ENCODE results near the gene BCKDHA.
"Not testable (repeated sequence)": the region's sequence is repeated elsewhere in the genome, so short reads cannot be mapped to it uniquely, and the experiment has no call there.

BCKDHA gene

GRCh38 chr19:41402010-41402409 is 4.4 kb downstream of the BCKDHA start:
- Histone ChIP-seq H3K27ac (ENCODE audit: low read depth, low read length) (no peak overlapping the region), H3K9me3 (ENCODE audit: control insufficient read depth in 5 of 5, low read length in 5 of 5) (no peaks in the 10 kb centered on the region), H3K36me3 (ENCODE audit: control insufficient read depth in 5 of 5, insufficient read depth in 5 of 5, low read length in 5 of 5) (peaks cover 0 to 22% (median 4%) of the 10 kb centered on the region in 5 donors), H3K4me3 (ENCODE audit: low read depth in 1 of 5, low read length in 5 of 5) (no peak overlapping the region), H3K9ac (ENCODE audit: low read length in 5 of 5) (peak overlapping the region in 1 of 5 donors; percentile 48), H3K27me3 (ENCODE audit: control insufficient read depth in 5 of 5, insufficient read depth in 4 of 5, low read length in 5 of 5) (no peaks in the 10 kb centered on the region), H3K4me1 (ENCODE audit: control insufficient read depth in 5 of 5, insufficient read depth in 5 of 5, low read length in 5 of 5) (peaks cover 13 to 56% (median 23%) of the 10 kb centered on the region in 5 donors)

- Histone ChIP-seq H3K36me3 (ENCODE audit: control insufficient read depth in 5 of 5, insufficient read depth in 5 of 5, low read length in 5 of 5) (peaks cover 0 to 22% (median 4%) of the 10 kb centered on the region in 5 donors), H3K27ac (ENCODE audit: low read depth, low read length) (no peak overlapping the region), H3K27me3 (ENCODE audit: control insufficient read depth in 5 of 5, insufficient read depth in 4 of 5, low read length in 5 of 5) (no peaks in the 10 kb centered on the region), H3K9ac (ENCODE audit: low read length in 5 of 5) (no peak overlapping the region), H3K4me3 (ENCODE audit: low read depth in 1 of 5, low read length in 5 of 5) (no peak overlapping the region), H3K4me1 (ENCODE audit: control insufficient read depth in 5 of 5, insufficient read depth in 5 of 5, low read length in 5 of 5) (peaks cover 11 to 54% (median 26%) of the 10 kb centered on the region in 5 donors), H3K9me3 (ENCODE audit: control insufficient read depth in 5 of 5, low read length in 5 of 5) (no peaks in the 10 kb centered on the region)
Observed at GRCh38 chr19:41403181-41403970, 5.8 kb downstream of the BCKDHA start.

- Histone ChIP-seq H3K36me3 (ENCODE audit: control insufficient read depth in 5 of 5, insufficient read depth in 5 of 5, low read length in 5 of 5) (peaks cover 3 to 27% (median 6%) of the 10 kb centered on the region in 5 donors), H3K4me3 (ENCODE audit: low read depth in 1 of 5, low read length in 5 of 5) (peak overlapping the region in 2 of 5 donors; percentile 6 to 35), H3K9ac (ENCODE audit: low read length in 5 of 5) (no peak overlapping the region), H3K27me3 (ENCODE audit: control insufficient read depth in 5 of 5, insufficient read depth in 4 of 5, low read length in 5 of 5) (no peaks in the 10 kb centered on the region), H3K27ac (ENCODE audit: low read depth, low read length) (no peak overlapping the region), H3K4me1 (ENCODE audit: control insufficient read depth in 5 of 5, insufficient read depth in 5 of 5, low read length in 5 of 5) (peaks cover 9 to 54% (median 32%) of the 10 kb centered on the region in 5 donors), H3K9me3 (ENCODE audit: control insufficient read depth in 5 of 5, low read length in 5 of 5) (no peaks in the 10 kb centered on the region)
Observed at GRCh38 chr19:41405776-41406175, 8.2 kb downstream of the BCKDHA start.

- Histone ChIP-seq H3K9me3 (ENCODE audit: control insufficient read depth in 5 of 5, low read length in 5 of 5) (no peaks in the 10 kb centered on the region), H3K27ac (ENCODE audit: low read depth, low read length) (no peak overlapping the region)
Observed at GRCh38 chr19:41407271-41407670, 9.7 kb downstream of the BCKDHA start.

GRCh38 chr19:41408256-41408655 is 10.6 kb downstream of the BCKDHA start:
- no peak overlapping the region for H3K9ac ChIP-seq (ENCODE audit: low read length in 5 of 5)
- peaks cover 8 to 62% (median 44%) of the 10 kb centered on the region in 5 donors for H3K4me1 ChIP-seq (ENCODE audit: control insufficient read depth in 5 of 5, insufficient read depth in 5 of 5, low read length in 5 of 5)
- H3K9me3 ChIP-seq (ENCODE audit: control insufficient read depth in 5 of 5, low read length in 5 of 5), result no peaks in the 10 kb centered on the region
- H3K36me3 ChIP-seq (ENCODE audit: control insufficient read depth in 5 of 5, insufficient read depth in 5 of 5, low read length in 5 of 5), result peaks cover 0 to 34% (median 19%) of the 10 kb centered on the region in 5 donors
- no peaks in the 10 kb centered on the region for H3K27me3 ChIP-seq (ENCODE audit: control insufficient read depth in 5 of 5, insufficient read depth in 4 of 5, low read length in 5 of 5)
- no peak overlapping the region for H3K27ac ChIP-seq (ENCODE audit: low read depth, low read length)
- no peak overlapping the region for H3K4me3 ChIP-seq (ENCODE audit: low read depth in 1 of 5, low read length in 5 of 5)

More at GRCh38 chr19:41407271-41407670, 9.7 kb downstream of the BCKDHA start:
- Histone ChIP-seq H3K36me3 (ENCODE audit: control insufficient read depth in 5 of 5, insufficient read depth in 5 of 5, low read length in 5 of 5) (peaks cover 0 to 34% (median 19%) of the 10 kb centered on the region in 5 donors), H3K4me1 (ENCODE audit: control insufficient read depth in 5 of 5, insufficient read depth in 5 of 5, low read length in 5 of 5) (peaks cover 9 to 62% (median 45%) of the 10 kb centered on the region in 5 donors), H3K4me3 (ENCODE audit: low read depth in 1 of 5, low read length in 5 of 5) (no peak overlapping the region), H3K27me3 (ENCODE audit: control insufficient read depth in 5 of 5, insufficient read depth in 4 of 5, low read length in 5 of 5) (no peaks in the 10 kb centered on the region), H3K9ac (ENCODE audit: low read length in 5 of 5) (no peak overlapping the region)

- peaks cover 8 to 62% (median 42%) of the 10 kb centered on the region in 5 donors for H3K4me1 ChIP-seq (ENCODE audit: control insufficient read depth in 5 of 5, insufficient read depth in 5 of 5, low read length in 5 of 5)
- peaks cover 0 to 36% (median 25%) of the 10 kb centered on the region in 5 donors for H3K36me3 ChIP-seq (ENCODE audit: control insufficient read depth in 5 of 5, insufficient read depth in 5 of 5, low read length in 5 of 5)
- H3K4me3 ChIP-seq (ENCODE audit: low read depth in 1 of 5, low read length in 5 of 5); H3K27ac ChIP-seq (ENCODE audit: low read depth, low read length); H3K9ac ChIP-seq (ENCODE audit: low read length in 5 of 5); H3K27me3 ChIP-seq (ENCODE audit: control insufficient read depth in 5 of 5, insufficient read depth in 4 of 5, low read length in 5 of 5); H3K9me3 ChIP-seq (ENCODE audit: control insufficient read depth in 5 of 5, low read length in 5 of 5): not testable (repeated sequence)
Observed at GRCh38 chr19:41408846-41409245, 11.2 kb downstream of the BCKDHA start.

GRCh38 chr19:41409288-41409687 is 11.7 kb downstream of the BCKDHA start:
- H3K27ac ChIP-seq (ENCODE audit: low read depth, low read length), result no peak overlapping the region
- peaks cover 0 to 41% (median 29%) of the 10 kb centered on the region in 5 donors for H3K36me3 ChIP-seq (ENCODE audit: control insufficient read depth in 5 of 5, insufficient read depth in 5 of 5, low read length in 5 of 5)
- no peaks in the 10 kb centered on the region for H3K27me3 ChIP-seq (ENCODE audit: control insufficient read depth in 5 of 5, insufficient read depth in 4 of 5, low read length in 5 of 5)
- H3K4me3 ChIP-seq (ENCODE audit: low read depth in 1 of 5, low read length in 5 of 5), result no peak overlapping the region
- peaks cover 8 to 62% (median 42%) of the 10 kb centered on the region in 5 donors for H3K4me1 ChIP-seq (ENCODE audit: control insufficient read depth in 5 of 5, insufficient read depth in 5 of 5, low read length in 5 of 5)
- H3K9ac ChIP-seq (ENCODE audit: low read length in 5 of 5), result no peak overlapping the region
- H3K9me3 ChIP-seq (ENCODE audit: control insufficient read depth in 5 of 5, low read length in 5 of 5), result no peaks in the 10 kb centered on the region

GRCh38 chr19:41410336-41411054 is 12.9 kb downstream of the BCKDHA start:
- H3K4me3 ChIP-seq (ENCODE audit: low read depth in 1 of 5, low read length in 5 of 5), result no peak overlapping the region
- no peak overlapping the region for H3K9ac ChIP-seq (ENCODE audit: low read length in 5 of 5)
- H3K27ac ChIP-seq (ENCODE audit: low read depth, low read length), result no peak overlapping the region
- no peaks in the 10 kb centered on the region for H3K27me3 ChIP-seq (ENCODE audit: control insufficient read depth in 5 of 5, insufficient read depth in 4 of 5, low read length in 5 of 5)
- peaks cover 0 to 52% (median 41%) of the 10 kb centered on the region in 5 donors for H3K36me3 ChIP-seq (ENCODE audit: control insufficient read depth in 5 of 5, insufficient read depth in 5 of 5, low read length in 5 of 5)
- H3K9me3 ChIP-seq (ENCODE audit: control insufficient read depth in 5 of 5, low read length in 5 of 5), result no peaks in the 10 kb centered on the region
- peaks cover 8 to 64% (median 36%) of the 10 kb centered on the region in 5 donors for H3K4me1 ChIP-seq (ENCODE audit: control insufficient read depth in 5 of 5, insufficient read depth in 5 of 5, low read length in 5 of 5)

- Histone ChIP-seq H3K27ac (ENCODE audit: low read depth, low read length) (peak overlapping the region; percentile 16), H3K4me3 (ENCODE audit: low read depth in 1 of 5, low read length in 5 of 5) (no peak overlapping the region), H3K4me1 (ENCODE audit: control insufficient read depth in 5 of 5, insufficient read depth in 5 of 5, low read length in 5 of 5) (peaks cover 2 to 55% (median 35%) of the 10 kb centered on the region in 5 donors), H3K36me3 (ENCODE audit: control insufficient read depth in 5 of 5, insufficient read depth in 5 of 5, low read length in 5 of 5) (peaks cover 0 to 54% (median 45%) of the 10 kb centered on the region in 5 donors), H3K27me3 (ENCODE audit: control insufficient read depth in 5 of 5, insufficient read depth in 4 of 5, low read length in 5 of 5) (no peaks in the 10 kb centered on the region), H3K9me3 (ENCODE audit: control insufficient read depth in 5 of 5, low read length in 5 of 5) (no peaks in the 10 kb centered on the region), H3K9ac (ENCODE audit: low read length in 5 of 5) (peak overlapping the region in 2 of 5 donors; percentile 25 to 36)
Observed at GRCh38 chr19:41411100-41411967, 13.7 kb downstream of the BCKDHA start.
